Left renal cortex interstitium (tissue), 4 donors: ENCODE results near the gene HERC2. TPM values are rescaled to one million over a fixed set of nuclear protein-coding genes. Genes with fewer than 3 reads are reported as not detected.
"Not testable (repeated sequence)": the region's sequence is repeated elsewhere in the genome, so short reads cannot be mapped to it uniquely, and the experiment has no call there.

ENCODE experiments used
- DNase-seq, 4 donors: peaks; one replicate each; pipeline ENCODE4 v3.0.0-alpha.2; 2013; ENCODE audit warnings: low read depth in 4 of 4, low spot score in 2 of 4, missing footprints in 1 of 4
- polyA plus RNA-seq, 4 donors: library from polyadenylated mRNA; unstranded; fragments of 120-200 nt; gene quantifications; one replicate each; pipeline ENCODE4 v1.2.1, GENCODE V29; 2013; ENCODE audit not compliant: insufficient read length in 4 of 4

Gene HERC2
- polyA plus RNA-seq = 10 to 100 TPM; 38.4 to 63.9 (median 50.0) TPM

DNA sequence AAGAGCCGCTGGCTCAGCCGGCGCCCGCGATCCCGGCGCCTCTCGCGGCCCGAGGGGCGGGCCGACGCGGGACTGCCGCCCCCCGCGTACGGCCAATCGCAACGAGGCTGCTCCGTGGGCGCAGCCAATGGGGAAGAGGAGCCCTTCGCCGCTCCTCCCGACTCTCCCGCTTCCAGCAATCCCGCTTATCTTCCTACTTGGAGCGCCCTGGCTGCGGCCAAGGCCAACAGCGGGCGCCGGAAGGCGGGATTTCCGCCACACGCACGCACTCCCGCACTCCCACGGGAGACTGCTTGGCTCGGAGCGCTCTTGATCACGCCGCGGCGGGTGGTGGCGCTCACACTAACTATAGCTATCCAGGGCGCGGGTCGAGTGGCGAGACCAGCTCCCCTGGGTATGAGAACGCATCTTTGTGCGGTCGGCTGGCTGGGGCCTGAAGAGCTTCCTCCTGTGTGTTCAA lies at the start of gene HERC2:
Gene HERC2, minus strand, starts transcription at position 51 of the 460 bp plus-strand sequence. CDS start 746 bp downstream, outside the sequence.
- not testable (repeated sequence) for DNase-seq

DNA sequence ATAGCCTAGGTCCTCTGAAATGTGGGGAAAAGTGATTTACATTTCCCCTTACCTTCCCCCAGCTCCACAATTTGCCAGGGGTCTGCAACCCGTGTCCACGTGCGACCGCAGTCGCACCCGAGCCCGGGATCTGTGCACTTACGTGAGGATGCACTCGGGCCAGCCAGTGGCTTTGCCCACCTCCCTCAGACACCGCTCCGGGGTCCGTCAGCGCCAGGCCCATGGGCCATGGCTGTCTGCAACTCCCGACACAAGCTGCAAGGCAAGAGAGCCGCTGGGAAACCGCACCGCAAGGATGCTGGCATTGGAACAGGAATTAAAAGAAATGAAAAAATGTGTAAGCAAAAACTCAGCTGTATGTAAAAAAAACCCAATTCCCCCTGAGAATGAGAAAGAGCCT lies 43.5 kb upstream of the HERC2 start:
- not testable (repeated sequence) for DNase-seq

- DNase-seq = not testable (repeated sequence)
Measured at GRCh38 chr15:28357984-28358383, 36.0 kb upstream of the HERC2 start, which contains the start of gene GOLGA6L24. Gene GOLGA6L24, minus strand, starts transcription at chr15:28358084. Its CDS starts 61 bp downstream, at chr15:28358023.

- not testable (repeated sequence) for DNase-seq
Measured at GRCh38 chr15:28321358-28322078, 461 bp downstream of the HERC2 start.

GRCh38 chr15:28319725-28320124 lies 2.3 kb downstream of the HERC2 start:
- not testable (repeated sequence) for DNase-seq

GRCh38 chr15:28318828-28319227 lies 3.2 kb downstream of the HERC2 start:
- DNase-seq = not testable (repeated sequence)

- not testable (repeated sequence) for DNase-seq
Measured at GRCh38 chr15:28318122-28318521, 3.9 kb downstream of the HERC2 start.

GRCh38 chr15:28316958-28317357 lies 5.0 kb downstream of the HERC2 start:
- DNase-seq = not testable (repeated sequence)

DNA sequence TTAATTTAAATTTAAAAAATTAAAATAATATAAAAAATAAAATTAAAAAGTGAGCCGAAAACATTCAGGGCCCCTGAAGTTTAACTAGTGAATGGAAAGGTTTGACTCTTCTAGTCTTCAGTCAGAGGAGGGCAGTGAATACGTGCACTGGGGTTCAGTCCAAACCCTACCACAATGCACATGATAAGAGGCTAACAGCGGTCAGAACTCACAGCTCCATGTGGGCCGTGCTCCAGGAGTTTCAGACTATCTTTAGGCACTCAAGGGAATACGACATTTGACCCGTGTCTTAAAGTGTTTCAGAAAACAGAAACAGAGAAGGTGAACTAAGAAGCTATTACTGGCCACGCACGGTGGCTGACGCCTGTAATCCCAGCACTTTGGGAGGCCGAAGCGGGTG lies 11.5 kb downstream of the HERC2 start:
- not testable (repeated sequence) for DNase-seq

DNA sequence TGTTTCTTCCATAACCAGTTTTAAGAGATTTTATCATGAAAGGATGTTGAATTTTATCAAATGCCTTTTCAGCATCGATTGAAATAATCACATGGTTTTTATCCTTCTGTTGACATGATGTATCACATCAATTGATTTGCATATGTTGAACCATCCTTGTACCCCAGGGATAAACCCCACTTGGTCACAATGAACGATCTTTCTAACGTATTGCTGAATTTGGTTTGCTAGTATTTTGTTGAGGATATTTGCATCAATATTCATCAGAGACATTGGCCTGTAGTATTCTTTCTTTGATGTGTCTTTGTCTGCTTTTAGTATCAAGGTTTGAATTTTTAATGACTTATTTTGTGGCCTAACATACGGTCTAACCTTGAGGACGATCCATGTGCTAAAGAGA lies 13.3 kb downstream of the HERC2 start:
- DNase-seq = not testable (repeated sequence)

DNA sequence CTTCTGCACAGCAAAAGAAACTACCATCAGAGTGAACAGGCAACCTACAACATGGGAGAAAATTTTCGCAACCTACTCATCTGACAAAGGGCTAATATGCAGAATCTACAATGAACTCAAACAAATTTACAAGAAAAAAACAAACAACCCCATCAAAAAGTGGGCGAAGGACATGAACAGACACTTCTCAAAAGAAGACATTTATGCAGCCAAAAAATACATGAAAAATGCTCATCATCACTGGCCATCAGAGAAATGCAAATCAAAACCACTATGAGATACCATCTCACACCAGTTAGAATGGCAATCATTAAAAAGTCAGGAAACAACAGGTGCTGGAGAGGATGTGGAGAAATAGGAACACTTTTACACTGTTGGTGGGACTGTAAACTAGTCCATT lies 16.3 kb downstream of the HERC2 start:
- not testable (repeated sequence) for DNase-seq

- DNase-seq = not testable (repeated sequence)
Measured at GRCh38 chr15:28297434-28297833, 24.5 kb downstream of the HERC2 start.

DNA sequence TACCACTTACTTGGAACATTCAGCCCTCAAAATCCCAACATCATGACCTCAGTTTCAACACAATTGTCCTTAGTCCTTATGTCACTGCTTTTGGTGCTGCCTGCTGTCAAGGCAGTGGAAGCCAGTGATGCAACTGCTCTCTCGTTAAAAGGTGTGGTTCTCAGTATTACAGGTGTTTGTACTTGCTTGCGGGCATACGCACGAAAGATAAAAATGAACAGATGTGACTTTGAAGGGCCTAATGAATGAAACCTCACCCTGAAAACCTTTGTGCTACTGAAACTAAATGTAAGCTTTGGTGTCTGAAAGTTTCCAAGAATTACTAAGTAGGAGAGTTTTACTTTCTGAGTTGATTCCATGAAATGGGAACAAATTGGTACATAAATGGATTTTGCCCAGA lies 25.2 kb downstream of the HERC2 start:
- not testable (repeated sequence) for DNase-seq

- DNase-seq = not testable (repeated sequence)
Measured at GRCh38 chr15:28295009-28295563, 26.9 kb downstream of the HERC2 start.

DNA sequence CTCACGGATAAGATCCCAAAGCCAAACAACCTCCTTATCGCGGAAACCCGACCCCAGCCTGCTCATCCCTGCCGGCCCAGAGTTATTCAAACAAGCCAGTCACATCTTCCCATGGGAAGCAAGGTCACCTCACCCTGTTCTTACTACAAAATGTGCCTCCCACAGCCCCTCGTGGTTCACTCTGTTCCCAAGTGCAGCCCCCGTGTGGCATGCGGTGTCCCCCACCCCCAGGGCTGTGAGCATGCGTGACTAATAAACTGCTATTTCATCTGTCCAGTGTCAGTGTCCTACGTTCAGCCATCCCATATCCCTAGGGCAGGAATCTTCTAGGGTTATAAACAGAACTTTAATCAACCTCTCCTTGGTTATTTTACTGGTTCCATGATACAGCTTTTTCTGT lies 27.4 kb downstream of the HERC2 start:
- not testable (repeated sequence) for DNase-seq

DNA sequence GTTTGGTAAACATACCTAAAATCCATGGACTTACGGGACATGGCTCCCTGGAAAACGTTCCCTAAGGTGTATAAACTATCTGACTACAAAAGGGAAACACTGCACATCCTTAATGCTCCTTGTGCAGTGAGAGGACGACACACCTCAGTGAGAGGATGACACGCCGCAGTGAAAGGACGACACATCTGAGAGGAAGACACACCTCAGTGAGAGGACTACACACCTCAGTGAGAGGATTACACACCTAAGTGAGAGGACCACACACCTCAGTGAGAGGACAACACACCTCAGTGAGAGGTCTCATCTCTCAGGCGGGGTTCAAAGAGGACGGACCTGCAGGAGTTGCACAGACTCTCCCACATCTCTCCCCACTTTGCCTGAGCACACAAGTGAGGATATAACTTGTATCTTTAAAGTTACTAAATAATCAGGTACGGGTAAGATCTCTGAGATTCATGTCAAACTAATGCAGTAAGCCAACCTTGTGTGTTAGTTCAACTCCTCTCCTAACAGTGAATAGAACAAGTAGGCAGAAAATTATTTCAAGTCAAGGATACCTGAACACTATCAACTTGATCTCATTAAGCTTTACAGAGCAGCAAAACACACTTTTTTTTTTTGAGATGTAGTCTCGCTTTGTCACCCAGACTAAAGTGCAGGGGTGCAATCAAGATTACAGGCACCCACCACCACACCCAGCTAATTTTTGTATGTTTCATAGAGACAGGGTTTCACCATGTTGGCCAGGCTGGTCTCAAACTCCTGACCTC lies 32.1 kb downstream of the HERC2 start:
- DNase-seq = no peak

DNA sequence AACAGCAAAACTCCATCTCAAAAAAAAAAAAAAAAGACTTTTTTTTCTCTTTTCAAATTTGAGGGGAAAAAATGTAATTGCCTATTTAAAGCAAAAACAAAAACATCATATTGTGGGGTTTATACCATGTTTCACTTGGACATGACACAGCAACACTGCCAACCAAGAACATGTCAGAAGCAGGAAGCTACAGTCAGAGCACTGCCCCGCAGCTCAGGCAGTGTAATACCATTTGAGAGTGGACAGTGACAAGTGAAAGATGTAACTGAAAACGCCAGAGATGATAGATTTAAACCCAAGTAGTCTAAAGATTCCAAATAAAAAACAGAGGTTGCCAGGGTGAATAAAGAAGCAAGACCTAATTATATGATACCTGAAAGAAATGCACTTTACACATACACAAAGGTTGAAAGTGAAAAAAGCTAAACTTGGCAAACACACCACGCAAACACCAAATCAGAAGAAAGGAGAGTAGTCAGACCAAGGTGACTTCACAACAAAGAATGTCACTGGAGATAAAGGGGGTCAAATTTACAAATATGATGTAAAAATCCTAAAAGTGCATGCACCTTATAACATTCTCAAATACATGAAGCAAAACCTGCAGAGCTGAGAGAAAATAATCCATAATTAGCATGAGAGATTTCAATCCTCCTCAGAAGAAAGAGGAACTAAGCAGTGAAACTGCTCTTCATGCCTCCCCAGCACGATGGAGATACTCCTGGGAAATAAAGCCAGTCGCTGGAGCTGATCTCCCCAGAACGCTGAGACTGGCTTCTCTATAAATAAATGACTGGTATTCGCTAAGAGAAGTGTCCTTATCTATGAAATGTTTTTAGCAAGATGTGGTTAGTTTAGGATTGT lies 32.9 kb downstream of the HERC2 start:
- DNase-seq = not testable (repeated sequence)

- not testable (repeated sequence) for DNase-seq
Measured at GRCh38 chr15:28286659-28287058, 35.3 kb downstream of the HERC2 start.

DNA sequence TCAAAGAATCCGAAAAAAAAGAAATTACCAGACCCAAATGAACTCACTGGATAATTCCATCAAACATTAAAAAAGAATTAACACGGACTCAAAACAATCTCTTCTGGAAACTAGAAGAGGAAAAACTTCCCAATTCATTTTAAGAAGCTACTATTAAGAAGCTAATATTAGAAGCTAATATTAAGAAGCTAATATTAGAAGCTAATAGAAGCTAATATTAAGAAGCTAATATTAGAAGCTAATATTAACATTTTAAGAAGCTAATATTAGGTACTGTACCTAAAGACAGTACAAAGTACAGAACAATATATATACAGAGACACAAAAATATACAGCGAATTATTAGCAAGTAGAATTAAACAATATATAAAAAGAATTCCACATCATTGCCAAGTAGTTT lies 35.9 kb downstream of the HERC2 start:
- DNase-seq = no peak

DNA sequence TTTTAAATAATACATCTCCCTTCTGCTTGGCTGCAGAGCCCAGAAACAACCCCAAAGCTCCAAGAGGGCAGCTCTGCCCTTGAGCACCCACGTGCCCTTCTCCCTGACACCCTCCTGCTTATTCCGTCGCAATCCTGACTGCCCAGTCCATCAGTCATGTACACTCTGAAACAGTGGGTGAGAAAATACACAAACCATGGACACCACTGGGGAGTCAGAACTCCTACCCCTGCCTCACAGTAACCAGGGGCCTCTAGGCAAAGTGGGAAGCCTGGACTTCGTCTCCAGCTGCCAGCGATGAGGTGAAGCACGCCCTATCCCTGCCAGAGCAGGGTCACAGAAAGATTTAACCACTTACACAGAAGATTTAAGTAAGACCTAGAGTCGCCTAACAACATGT lies 40.1 kb downstream of the HERC2 start:
- DNase-seq = no peak
